ENCODE data around the gene NACC1. TPM values are rescaled to one million over a fixed set of nuclear protein-coding genes. Genes with fewer than 3 reads are reported as not detected.
A peak's percentile ranks its signal among the peaks of the same experiment; 100 is the strongest.

NACC1 gene
- total and polyA plus RNA-seq, 2 of the 13 experiments (the other 11 are each of a cell fraction or from before 2014, with no cell fraction given), result 31.8 to 42.3 TPM

- TF ChIP-seq, protein P1, sequence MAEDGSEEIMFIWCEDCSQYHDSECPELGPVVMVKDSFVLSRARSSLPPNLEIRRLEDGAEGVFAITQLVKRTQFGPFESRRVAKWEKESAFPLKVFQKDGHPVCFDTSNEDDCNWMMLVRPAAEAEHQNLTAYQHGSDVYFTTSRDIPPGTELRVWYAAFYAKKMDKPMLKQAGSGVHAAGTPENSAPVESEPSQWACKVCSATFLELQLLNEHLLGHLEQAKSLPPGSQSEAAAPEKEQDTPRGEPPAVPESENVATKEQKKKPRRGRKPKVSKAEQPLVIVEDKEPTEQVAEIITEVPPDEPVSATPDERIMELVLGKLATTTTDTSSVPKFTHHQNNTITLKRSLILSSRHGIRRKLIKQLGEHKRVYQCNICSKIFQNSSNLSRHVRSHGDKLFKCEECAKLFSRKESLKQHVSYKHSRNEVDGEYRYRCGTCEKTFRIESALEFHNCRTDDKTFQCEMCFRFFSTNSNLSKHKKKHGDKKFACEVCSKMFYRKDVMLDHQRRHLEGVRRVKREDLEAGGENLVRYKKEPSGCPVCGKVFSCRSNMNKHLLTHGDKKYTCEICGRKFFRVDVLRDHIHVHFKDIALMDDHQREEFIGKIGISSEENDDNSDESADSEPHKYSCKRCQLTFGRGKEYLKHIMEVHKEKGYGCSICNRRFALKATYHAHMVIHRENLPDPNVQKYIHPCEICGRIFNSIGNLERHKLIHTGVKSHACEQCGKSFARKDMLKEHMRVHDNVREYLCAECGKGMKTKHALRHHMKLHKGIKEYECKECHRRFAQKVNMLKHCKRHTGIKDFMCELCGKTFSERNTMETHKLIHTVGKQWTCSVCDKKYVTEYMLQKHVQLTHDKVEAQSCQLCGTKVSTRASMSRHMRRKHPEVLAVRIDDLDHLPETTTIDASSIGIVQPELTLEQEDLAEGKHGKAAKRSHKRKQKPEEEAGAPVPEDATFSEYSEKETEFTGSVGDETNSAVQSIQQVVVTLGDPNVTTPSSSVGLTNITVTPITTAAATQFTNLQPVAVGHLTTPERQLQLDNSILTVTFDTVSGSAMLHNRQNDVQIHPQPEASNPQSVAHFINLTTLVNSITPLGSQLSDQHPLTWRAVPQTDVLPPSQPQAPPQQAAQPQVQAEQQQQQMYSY (CRISPR knock-in tag; IDR thresholded peaks at IDR 0.05), result peak; percentile 72; the same call in 1 of the 2 replicates
- TF ChIP-seq, protein P2, sequence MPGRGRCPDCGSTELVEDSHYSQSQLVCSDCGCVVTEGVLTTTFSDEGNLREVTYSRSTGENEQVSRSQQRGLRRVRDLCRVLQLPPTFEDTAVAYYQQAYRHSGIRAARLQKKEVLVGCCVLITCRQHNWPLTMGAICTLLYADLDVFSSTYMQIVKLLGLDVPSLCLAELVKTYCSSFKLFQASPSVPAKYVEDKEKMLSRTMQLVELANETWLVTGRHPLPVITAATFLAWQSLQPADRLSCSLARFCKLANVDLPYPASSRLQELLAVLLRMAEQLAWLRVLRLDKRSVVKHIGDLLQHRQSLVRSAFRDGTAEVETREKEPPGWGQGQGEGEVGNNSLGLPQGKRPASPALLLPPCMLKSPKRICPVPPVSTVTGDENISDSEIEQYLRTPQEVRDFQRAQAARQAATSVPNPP (CRISPR knock-in tag; IDR thresholded peaks at IDR 0.05), result no peak
- TF ChIP-seq SAFB2 (CRISPR knock-in tag; IDR thresholded peaks at IDR 0.05; ENCODE audit: borderline replicate concordance, low read depth) (peak; percentile 77), YEATS4 (CRISPR knock-in tag; IDR thresholded peaks at IDR 0.05; ENCODE audit: borderline replicate concordance) (0 out of 2 replicates have a peak, but pooled peaks have one; percentile 8), ZNF224 (CRISPR knock-in tag; IDR thresholded peaks at IDR 0.05) (no peak), STAG1 (CRISPR knock-in tag; IDR thresholded peaks at IDR 0.05) (peak; percentile 13; the same call in 1 of the 2 replicates), ZNF687 (CRISPR knock-in tag; IDR thresholded peaks at IDR 0.05) (peak; percentile 72), ZNF232 (CRISPR knock-in tag; IDR thresholded peaks at IDR 0.05; ENCODE audit: borderline replicate concordance) (peak; percentile 68; the same call in 1 of the 2 replicates), ZNF552 (CRISPR knock-in tag; IDR thresholded peaks at IDR 0.05; ENCODE audit: borderline replicate concordance) (no peak), ZNF674 (CRISPR knock-in tag; IDR thresholded peaks at IDR 0.05; ENCODE audit: low read depth) (0 out of 2 replicates have a peak, but pooled peaks have one; percentile 77), RBFOX2 (IDR thresholded peaks at IDR 0.05; ENCODE audit: low read depth, low read length) (peak; percentile 97), HOXA3 (CRISPR knock-in tag; IDR thresholded peaks at IDR 0.05) (peak; percentile 68), ZNF138 (CRISPR knock-in tag; IDR thresholded peaks at IDR 0.05; ENCODE audit: low read depth) (no peak), MXI1 (IDR thresholded peaks at IDR 0.05; ENCODE audit: borderline replicate concordance, low read depth, low read length) (peak; percentile 71; the same call in 1 of the 3 replicates), UBTF (CRISPR knock-in tag; IDR thresholded peaks at IDR 0.05) (peak; percentile 57; the same call in 1 of the 2 replicates)
- TF ChIP-seq, protein P3, sequence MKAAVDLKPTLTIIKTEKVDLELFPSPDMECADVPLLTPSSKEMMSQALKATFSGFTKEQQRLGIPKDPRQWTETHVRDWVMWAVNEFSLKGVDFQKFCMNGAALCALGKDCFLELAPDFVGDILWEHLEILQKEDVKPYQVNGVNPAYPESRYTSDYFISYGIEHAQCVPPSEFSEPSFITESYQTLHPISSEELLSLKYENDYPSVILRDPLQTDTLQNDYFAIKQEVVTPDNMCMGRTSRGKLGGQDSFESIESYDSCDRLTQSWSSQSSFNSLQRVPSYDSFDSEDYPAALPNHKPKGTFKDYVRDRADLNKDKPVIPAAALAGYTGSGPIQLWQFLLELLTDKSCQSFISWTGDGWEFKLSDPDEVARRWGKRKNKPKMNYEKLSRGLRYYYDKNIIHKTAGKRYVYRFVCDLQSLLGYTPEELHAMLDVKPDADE (CRISPR knock-in tag; IDR thresholded peaks at IDR 0.05), result no peak
Measured at GRCh38 chr19:13152974-13153568, 35.0 kb downstream of the NACC1 start (continued).

Data from HepG2 (cell line).